IPS DF 6.9 (cell line): Measurements from ENCODE around the gene ESPN.
A peak's percentile ranks its signal among the peaks of the same experiment; 100 is the strongest.

Experiments
- DNase-seq: peaks from one replicate; pipeline ENCODE4 v3.0.0-alpha.2; 2013; ENCODE audit warnings: low read depth, low spot score
- H3K27ac ChIP-seq: one replicate; pipeline ENCODE4 v1.5.1; 2013; ENCODE audit warnings: low read length, control low read depth
- H3K27me3 ChIP-seq: 2 replicates; pipeline ENCODE4 v1.6.1; 2013; ENCODE audit warnings: mild to moderate bottlenecking, low read length; ENCODE audit not compliant: control insufficient read depth, insufficient read depth
- H3K36me3 ChIP-seq: 2 replicates; pipeline ENCODE4 v1.6.1; 2013; ENCODE audit warnings: low read length; ENCODE audit not compliant: control insufficient read depth, insufficient read depth
- H3K4me1 ChIP-seq: 2 replicates; pipeline ENCODE4 v1.6.1; 2013; ENCODE audit warnings: low read length; ENCODE audit not compliant: control insufficient read depth, insufficient read depth
- H3K4me3 ChIP-seq: 2 replicates; pipeline ENCODE4 v1.5.1; 2013; ENCODE audit warnings: mild to moderate bottlenecking, low read length
- H3K9me3 ChIP-seq: 2 replicates; pipeline ENCODE4 v1.6.1; 2013; ENCODE audit warnings: low read length, inconsistent platforms; ENCODE audit not compliant: control insufficient read depth, insufficient read depth
- WGBS: extraction: QIAGEN DNeasy Blood & Tissue Kit; methylation state at CpG from one replicate; pipeline ENCODE4 v1.1.7; 2013; ENCODE audit warnings: mixed read lengths, missing lambda C conversion rate; ENCODE audit not compliant: insufficient read length, insufficient coverage; 5-methylcytosine and 5-hydroxymethylcytosine counted together

Gene ESPN

DNA sequence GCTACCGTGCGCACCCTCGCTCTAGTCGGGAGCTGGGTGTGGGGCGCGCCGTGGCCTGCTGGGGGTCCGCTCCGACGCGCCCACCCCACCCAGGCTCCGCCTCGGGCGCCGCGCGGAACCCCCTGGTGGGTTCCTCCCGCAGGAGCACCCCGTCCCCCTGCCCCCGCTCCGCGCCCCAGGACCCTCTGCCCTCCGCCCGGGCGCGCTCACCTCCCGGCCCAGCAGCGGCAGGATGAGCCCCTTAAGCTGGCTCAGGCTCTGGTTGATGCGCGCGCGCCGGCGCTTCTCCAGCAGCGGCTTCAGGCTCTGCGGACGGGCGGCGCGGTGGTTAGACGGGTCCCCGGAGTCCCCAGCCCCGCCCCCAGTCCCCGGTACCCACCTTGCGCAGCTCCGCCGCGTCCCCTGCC, 5.2 kb upstream of the ESPN start:
- Histone ChIP-seq H3K36me3 (no peaks in the 10 kb centered on the region), H3K9me3 (no peaks in the 10 kb centered on the region), H3K27ac (no peak overlapping the region), H3K4me3 (peak overlapping the region; percentile 39; the same call in 1 of the 2 replicates), H3K4me1 (peaks cover 11% of the 10 kb centered on the region), H3K27me3 (peaks cover 65% of the 10 kb centered on the region)
- no CpG with 5 or more reads among the region's 48 CpGs for whole genome bisulfite sequencing
- DNase-seq = no peak

DNA sequence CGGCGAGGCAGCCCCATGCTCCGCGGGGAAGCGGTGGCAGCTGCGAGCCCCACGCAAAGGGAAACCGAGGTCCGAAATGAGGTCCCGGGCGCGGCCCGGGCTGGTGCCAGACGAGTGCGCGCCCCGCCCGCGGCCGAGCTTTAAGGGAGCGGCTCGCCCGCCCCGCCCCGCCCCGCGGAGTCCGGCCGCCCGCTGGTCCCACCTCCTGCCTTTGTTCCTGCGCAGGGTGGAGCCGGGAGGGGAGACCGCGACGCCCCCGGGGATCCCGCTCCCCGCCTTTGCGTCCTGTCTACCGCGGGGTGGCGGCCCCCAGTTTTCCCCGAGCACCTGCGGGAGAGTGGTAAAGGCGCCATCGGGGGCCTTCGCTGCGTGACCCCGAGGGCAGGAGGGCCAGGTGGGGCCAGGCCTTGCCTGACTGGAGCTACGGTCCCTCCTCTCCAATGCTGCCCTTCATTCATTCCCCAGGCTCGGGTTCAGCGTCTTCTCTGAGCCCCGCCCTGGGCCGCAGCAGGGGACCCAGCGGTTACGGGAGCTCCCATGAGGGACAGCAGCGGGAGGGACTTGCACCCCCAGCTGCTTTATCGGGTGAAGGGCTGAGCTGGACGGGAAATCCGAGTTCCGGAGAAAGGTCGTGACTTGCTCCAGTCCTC, 4.6 kb upstream of the ESPN start, which contains the start of gene HES2:
Gene HES2 (minus strand): TSS at position 116 of the 650 bp plus-strand sequence. CDS start 99 bp downstream, at position 17.
- Histone ChIP-seq H3K36me3 (no peaks in the 10 kb centered on the region; the same call in 1 of the 2 replicates), H3K27me3 (peaks cover 69% of the 10 kb centered on the region), H3K4me1 (peaks cover 12% of the 10 kb centered on the region), H3K9me3 (no peaks in the 10 kb centered on the region), H3K4me3 (peak within 1 kb of the TSS; percentile 39; the same call in 1 of the 2 replicates), H3K27ac (no peak within 1 kb of the TSS)
- no peak for DNase-seq
- WGBS = no CpG with 5 or more reads among the region's 62 CpGs

DNA sequence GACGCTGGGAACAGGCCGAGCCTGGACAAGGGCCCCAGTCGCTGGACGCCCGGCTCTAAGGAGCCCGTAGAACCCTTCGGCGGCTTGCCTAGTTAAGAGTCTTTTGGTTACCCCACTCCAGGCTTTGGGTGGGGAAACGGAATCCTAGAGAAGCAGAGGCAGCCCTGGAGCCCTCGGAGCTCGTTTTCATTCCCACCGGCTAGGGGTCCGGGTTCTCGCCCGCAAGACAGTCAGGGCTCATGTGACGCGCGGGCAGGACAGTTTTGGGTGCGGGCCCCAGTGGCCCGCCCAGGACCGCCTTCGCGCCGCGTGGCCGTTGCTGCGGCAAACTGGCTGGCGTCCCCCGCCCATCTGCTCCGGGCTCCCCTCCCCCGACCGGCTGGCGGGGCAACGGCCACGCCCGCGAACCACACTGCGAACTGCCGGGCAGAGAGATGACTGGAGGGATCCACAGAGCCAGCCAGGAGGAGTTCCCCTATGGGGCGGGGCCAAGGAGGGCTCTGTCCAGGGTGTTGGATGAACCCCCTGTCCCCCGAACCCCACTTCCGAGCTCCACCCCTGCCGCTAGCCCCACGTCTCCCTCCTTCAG, 4.0 kb upstream of the ESPN start:
- H3K4me3 ChIP-seq = peak overlapping the region; percentile 39; the same call in 1 of the 2 replicates
- H3K27me3 ChIP-seq = peaks cover 75% of the 10 kb centered on the region
- WGBS = no CpG with 5 or more reads among the region's 44 CpGs
- peaks cover 15% of the 10 kb centered on the region for H3K4me1 ChIP-seq
- DNase-seq = no peak
- no peaks in the 10 kb centered on the region for H3K9me3 ChIP-seq
- H3K27ac ChIP-seq = no peak overlapping the region
- H3K36me3 ChIP-seq = no peaks in the 10 kb centered on the region; the same call in 1 of the 2 replicates

DNA sequence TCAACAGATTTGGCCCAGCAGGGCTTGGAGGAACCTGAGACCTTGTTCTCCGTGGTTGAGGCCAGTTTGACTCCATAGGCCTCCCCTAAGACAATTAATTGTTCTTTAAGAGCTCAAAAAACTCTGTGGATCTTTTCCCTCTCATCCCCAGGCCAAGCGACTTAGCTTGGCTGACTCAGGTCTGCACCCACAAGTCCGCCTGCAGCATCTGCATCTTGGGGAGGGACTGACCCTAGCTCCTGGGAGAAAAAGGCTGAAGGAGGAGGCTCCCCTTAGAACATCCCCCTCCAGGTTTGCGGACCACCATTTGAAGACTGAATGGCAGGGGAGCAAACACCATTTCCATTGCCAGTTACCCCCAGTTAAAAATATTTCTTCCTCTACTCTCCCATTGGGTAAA, 3.3 kb upstream of the ESPN start:
- Histone ChIP-seq H3K27me3 (peaks cover 79% of the 10 kb centered on the region), H3K27ac (no peak overlapping the region), H3K36me3 (no peaks in the 10 kb centered on the region; the same call in 1 of the 2 replicates), H3K4me3 (no peak overlapping the region), H3K9me3 (no peaks in the 10 kb centered on the region), H3K4me1 (peaks cover 15% of the 10 kb centered on the region)
- WGBS = no CpG with 5 or more reads among the region's 4 CpGs
- DNase-seq = no peak

DNA sequence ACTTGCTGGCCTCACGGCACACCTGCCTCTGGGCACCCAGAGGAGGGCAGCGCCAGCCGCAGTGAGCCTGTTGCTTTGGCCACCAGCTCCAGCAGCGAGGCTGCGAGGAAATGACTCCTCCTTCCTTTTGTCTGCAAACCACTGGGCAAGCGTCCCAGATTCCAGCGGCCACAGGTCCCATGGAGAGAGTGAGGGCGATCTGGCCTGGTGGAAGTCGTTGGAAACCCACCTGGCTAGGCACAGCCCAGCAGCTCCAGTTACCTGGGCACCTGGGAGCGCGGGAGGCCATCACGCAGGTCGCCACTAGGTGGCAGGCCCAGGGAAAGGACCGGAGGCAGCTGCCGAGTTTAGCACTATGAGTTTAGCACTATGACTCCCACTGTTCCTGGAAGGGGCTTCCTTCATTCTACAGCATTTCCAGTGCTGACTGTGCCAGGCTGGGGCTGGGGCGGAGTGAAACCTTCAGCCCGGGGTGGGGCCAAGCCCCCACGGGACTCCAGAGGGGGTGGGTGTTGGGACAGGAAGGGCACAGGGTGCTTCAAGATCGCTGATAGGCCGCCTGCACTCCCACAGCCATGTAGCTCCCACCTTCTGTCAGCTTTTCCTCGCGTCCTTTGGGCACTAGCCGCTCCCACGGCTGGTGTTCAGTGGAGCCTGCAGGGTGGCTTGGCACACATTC, 1.1 kb upstream of the ESPN start:
- H3K9me3 ChIP-seq = no peaks in the 10 kb centered on the region
- no peak overlapping the region for H3K4me3 ChIP-seq
- H3K27ac ChIP-seq = no peak overlapping the region
- no peaks in the 10 kb centered on the region; the same call in 1 of the 2 replicates for H3K36me3 ChIP-seq
- WGBS = no CpG with 5 or more reads among the region's 24 CpGs
- no peak for DNase-seq
- peaks cover 15% of the 10 kb centered on the region for H3K4me1 ChIP-seq
- peaks cover 60% of the 10 kb centered on the region for H3K27me3 ChIP-seq

DNA sequence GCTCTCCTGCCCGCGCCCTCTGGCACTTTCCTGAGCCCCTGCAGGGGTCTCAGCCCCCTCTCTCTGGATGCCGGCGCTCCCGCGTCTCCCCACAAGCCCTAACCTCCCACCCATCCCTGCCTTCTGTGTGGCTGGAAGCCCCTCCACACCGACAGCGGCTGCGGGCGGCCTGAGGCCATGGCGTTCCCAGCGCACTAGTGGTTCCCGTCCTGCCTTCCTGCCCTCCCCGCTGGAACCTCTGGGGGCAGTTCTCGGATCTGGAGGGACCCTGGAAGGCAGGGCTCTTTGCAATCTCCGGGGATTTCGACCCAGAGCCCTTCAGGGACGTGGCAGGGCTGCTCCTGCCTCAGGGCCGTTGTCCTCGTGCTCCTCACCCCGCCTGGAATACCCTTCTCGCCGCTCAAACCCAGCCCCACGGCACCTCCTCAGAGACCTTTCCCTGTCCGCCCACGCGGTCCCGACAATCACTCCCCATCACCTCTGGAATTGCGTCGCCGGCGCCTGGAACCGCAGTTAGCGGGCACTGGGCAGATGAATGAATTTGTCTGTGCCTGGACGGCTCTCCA, 493 bp upstream of the ESPN start:
- no peaks in the 10 kb centered on the region; the same call in 1 of the 2 replicates for H3K36me3 ChIP-seq
- no CpG with 5 or more reads among the region's 35 CpGs for WGBS
- peaks cover 11% of the 10 kb centered on the region for H3K4me1 ChIP-seq
- H3K27me3 ChIP-seq = peaks cover 54% of the 10 kb centered on the region
- no peak overlapping the region for H3K27ac ChIP-seq
- no peak overlapping the region for H3K4me3 ChIP-seq
- DNase-seq = no peak
- H3K9me3 ChIP-seq = no peaks in the 10 kb centered on the region

DNA sequence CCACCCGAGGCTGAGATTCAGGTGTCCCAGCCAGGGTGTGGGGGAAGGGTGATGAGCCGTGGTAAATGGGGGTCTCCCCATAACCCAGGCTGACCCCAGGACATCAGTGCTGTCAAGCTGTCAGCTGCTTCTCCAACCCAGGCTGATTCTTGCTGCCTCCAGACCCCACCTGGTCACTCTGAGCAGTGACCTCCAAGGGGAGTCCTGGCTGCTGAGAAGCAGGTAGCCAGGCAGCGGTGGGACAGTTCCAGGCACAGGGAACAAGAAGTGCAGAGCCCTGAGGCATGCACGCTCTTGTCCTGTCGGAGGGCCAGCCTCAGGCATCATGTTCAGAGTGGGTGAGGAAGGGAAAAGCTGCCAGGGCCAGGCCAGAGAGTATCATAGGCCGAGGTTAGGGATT, 1.1 kb downstream of the ESPN start:
- H3K27me3 ChIP-seq = peaks cover 44% of the 10 kb centered on the region
- no peak for DNase-seq
- H3K9me3 ChIP-seq = no peaks in the 10 kb centered on the region
- peaks cover 13% of the 10 kb centered on the region; the same call in 1 of the 2 replicates for H3K4me1 ChIP-seq
- H3K4me3 ChIP-seq = no peak overlapping the region
- no CpG with 5 or more reads among the region's 6 CpGs for WGBS
- no peaks in the 10 kb centered on the region; the same call in 1 of the 2 replicates for H3K36me3 ChIP-seq
- H3K27ac ChIP-seq = no peak overlapping the region

DNA sequence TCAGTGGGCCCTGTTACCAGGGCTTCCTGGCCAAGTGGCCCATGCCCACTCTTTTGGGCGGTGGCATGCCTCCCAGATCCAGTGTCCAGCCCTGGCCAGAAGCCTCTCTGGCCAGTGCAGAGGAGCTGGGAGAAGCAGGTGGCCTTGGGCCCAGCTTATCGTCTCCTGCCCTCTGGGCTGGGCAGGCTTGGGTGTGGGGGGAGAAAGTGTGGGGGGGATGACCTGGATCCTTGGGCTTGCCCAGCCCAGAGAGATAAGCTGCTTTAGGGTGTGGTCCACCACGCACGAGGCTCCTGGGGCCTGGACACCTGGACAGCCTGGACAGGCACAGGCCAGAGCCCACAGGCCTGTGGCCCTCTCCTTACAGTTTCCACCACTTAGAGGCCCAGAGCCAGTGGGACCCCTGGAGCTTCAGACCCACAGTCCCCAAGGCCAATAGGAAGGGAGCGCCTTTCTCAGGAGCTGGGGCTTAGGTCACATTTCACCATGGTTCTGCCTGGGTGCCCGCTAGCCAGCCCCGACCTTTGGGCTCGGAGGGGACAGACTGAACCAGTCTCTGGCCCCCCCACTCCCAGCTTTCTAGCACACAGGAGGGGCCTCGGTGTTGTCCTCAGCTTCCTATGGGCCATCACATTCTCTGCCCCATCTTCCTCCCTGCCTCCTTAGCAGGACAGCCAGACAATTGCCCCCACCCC, 1.8 kb downstream of the ESPN start:
- Histone ChIP-seq H3K36me3 (no peaks in the 10 kb centered on the region; the same call in 1 of the 2 replicates), H3K27me3 (peaks cover 36% of the 10 kb centered on the region), H3K27ac (no peak overlapping the region), H3K9me3 (no peaks in the 10 kb centered on the region), H3K4me1 (peaks cover 12% of the 10 kb centered on the region; the same call in 1 of the 2 replicates), H3K4me3 (no peak overlapping the region)
- WGBS = no CpG with 5 or more reads among the region's 9 CpGs
- DNase-seq = no peak

DNA sequence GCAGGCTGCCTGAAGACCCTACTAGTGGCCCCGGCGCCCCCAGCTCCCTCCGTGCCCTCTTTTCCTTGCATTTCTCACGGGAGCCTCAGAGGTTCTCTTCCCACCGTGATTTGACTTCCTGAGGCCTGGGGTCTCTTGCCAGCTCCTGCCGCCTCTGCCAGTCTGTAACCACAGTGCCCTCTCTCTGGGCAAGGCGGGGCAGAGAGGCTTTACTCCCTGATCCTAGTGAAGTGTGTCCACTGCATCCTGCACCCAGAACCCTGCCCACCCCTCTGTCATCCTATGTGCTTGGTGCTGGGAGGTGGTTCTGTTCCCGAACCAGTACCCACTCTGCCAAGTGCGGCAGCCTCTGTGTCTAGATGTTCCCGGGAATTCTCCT, 2.4 kb downstream of the ESPN start:
- Histone ChIP-seq H3K4me3 (no peak overlapping the region), H3K27me3 (peaks cover 31% of the 10 kb centered on the region), H3K4me1 (peaks cover 12% of the 10 kb centered on the region; the same call in 1 of the 2 replicates), H3K27ac (no peak overlapping the region), H3K36me3 (no peaks in the 10 kb centered on the region; the same call in 1 of the 2 replicates), H3K9me3 (no peaks in the 10 kb centered on the region)
- no CpG with 5 or more reads among the region's 10 CpGs for WGBS
- no peak for DNase-seq
